ENCODE results near the gene PSMD10. TPM values are rescaled to one million over a fixed set of nuclear protein-coding genes. Genes with fewer than 3 reads are reported as not detected.

Gene PSMD10
- total and polyA plus RNA-seq, 4 donors = 82.4 to 94.5 (median 87.9) TPM

GRCh38 chrX:108126661-108127060, 35.3 kb upstream of the PSMD10 start:
- no peak for DNase-seq (ENCODE audit: low read depth in 4 of 6, low spot score in 6 of 6)
- no peak overlapping the region for H3K4me3 ChIP-seq (ENCODE audit: low read depth, low read length)
- H3K4me1 ChIP-seq (ENCODE audit: control insufficient read depth, insufficient read depth, low read length) = no peaks in the 10 kb centered on the region
- no peak overlapping the region for H3K27ac ChIP-seq (ENCODE audit: low read depth, low read length)
- 17% methylated on average over 1 of the region's 2 CpGs for WGBS (ENCODE audit: insufficient coverage)
- no peaks in the 10 kb centered on the region for H3K9me3 ChIP-seq (ENCODE audit: control insufficient read depth, insufficient read depth, low read length)
- no peaks in the 10 kb centered on the region for H3K36me3 ChIP-seq (ENCODE audit: control insufficient read depth, insufficient read depth, low read length)
- H3K27me3 ChIP-seq (ENCODE audit: control insufficient read depth, insufficient read depth, low read length) = peaks cover 3% of the 10 kb centered on the region

GRCh38 chrX:108123591-108124366, 32.4 kb upstream of the PSMD10 start:
- Histone ChIP-seq H3K36me3 (ENCODE audit: control insufficient read depth, insufficient read depth, low read length) (no peaks in the 10 kb centered on the region), H3K27me3 (ENCODE audit: control insufficient read depth, insufficient read depth, low read length) (peaks cover 8% of the 10 kb centered on the region), H3K27ac (ENCODE audit: low read depth, low read length) (no peak overlapping the region), H3K4me1 (ENCODE audit: control insufficient read depth, insufficient read depth, low read length) (peaks cover 3% of the 10 kb centered on the region), H3K4me3 (ENCODE audit: low read depth, low read length) (no peak overlapping the region), H3K9me3 (ENCODE audit: control insufficient read depth, insufficient read depth, low read length) (no peaks in the 10 kb centered on the region)
- 87% methylated on average over 3 of the region's 3 CpGs for WGBS (ENCODE audit: insufficient coverage)
- DNase-seq (ENCODE audit: low read depth in 4 of 6, low spot score in 6 of 6) = no peak

GRCh38 chrX:108122748-108123147, 31.4 kb upstream of the PSMD10 start:
- Histone ChIP-seq H3K36me3 (ENCODE audit: control insufficient read depth, insufficient read depth, low read length) (no peaks in the 10 kb centered on the region), H3K4me1 (ENCODE audit: control insufficient read depth, insufficient read depth, low read length) (peaks cover 3% of the 10 kb centered on the region), H3K27me3 (ENCODE audit: control insufficient read depth, insufficient read depth, low read length) (peaks cover 8% of the 10 kb centered on the region), H3K27ac (ENCODE audit: low read depth, low read length) (no peak overlapping the region), H3K4me3 (ENCODE audit: low read depth, low read length) (no peak overlapping the region), H3K9me3 (ENCODE audit: control insufficient read depth, insufficient read depth, low read length) (no peaks in the 10 kb centered on the region)
- WGBS (ENCODE audit: insufficient coverage) = 58% methylated on average over 2 of the region's 2 CpGs
- no peak for DNase-seq (ENCODE audit: low read depth in 4 of 6, low spot score in 6 of 6)

GRCh38 chrX:108121291-108121690, 29.9 kb upstream of the PSMD10 start:
- H3K4me1 ChIP-seq (ENCODE audit: control insufficient read depth, insufficient read depth, low read length) = peaks cover 3% of the 10 kb centered on the region
- 45% methylated on average over 3 of the region's 3 CpGs for WGBS (ENCODE audit: insufficient coverage)
- no peaks in the 10 kb centered on the region for H3K9me3 ChIP-seq (ENCODE audit: control insufficient read depth, insufficient read depth, low read length)
- H3K27me3 ChIP-seq (ENCODE audit: control insufficient read depth, insufficient read depth, low read length) = peaks cover 9% of the 10 kb centered on the region
- no peak overlapping the region for H3K27ac ChIP-seq (ENCODE audit: low read depth, low read length)
- no peaks in the 10 kb centered on the region for H3K36me3 ChIP-seq (ENCODE audit: control insufficient read depth, insufficient read depth, low read length)
- H3K4me3 ChIP-seq (ENCODE audit: low read depth, low read length) = no peak overlapping the region
- DNase-seq (ENCODE audit: low read depth in 4 of 6, low spot score in 6 of 6) = no peak

- peak in 1 of 6 donors; percentile 11 for DNase-seq (ENCODE audit: low read depth in 4 of 6, low spot score in 6 of 6)
- Histone ChIP-seq H3K36me3 (ENCODE audit: control insufficient read depth, insufficient read depth, low read length) (no peaks in the 10 kb centered on the region), H3K4me3 (ENCODE audit: low read depth, low read length) (no peak overlapping the region), H3K4me1 (ENCODE audit: control insufficient read depth, insufficient read depth, low read length) (peaks cover 3% of the 10 kb centered on the region), H3K27ac (ENCODE audit: low read depth, low read length) (no peak overlapping the region), H3K9me3 (ENCODE audit: control insufficient read depth, insufficient read depth, low read length) (no peaks in the 10 kb centered on the region), H3K27me3 (ENCODE audit: control insufficient read depth, insufficient read depth, low read length) (peaks cover 7% of the 10 kb centered on the region)
- no CpG with 5 or more reads among the region's 3 CpGs for WGBS (ENCODE audit: insufficient coverage)
These were observed 26.6 kb upstream of the PSMD10 start for GRCh38 chrX:108117988-108118387.

DNA sequence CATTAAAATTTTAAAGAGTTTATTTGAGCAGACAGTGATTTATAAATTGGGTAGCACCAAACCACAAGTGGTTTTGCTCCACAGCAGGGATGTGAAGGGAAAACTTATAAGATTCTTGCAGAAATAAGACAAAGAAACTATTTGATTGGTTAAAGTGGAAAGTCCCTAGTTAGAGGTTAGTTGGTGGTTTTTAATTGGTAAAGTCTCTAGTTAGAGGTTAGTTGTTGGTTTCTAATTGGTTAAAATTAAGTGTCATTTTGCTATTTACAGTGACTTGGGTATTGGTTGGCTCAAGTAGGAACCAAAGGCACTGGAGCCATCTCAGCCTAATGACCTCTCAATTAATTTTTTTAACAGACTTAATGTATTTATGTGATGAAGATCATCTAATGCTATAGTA, 23.2 kb upstream of the PSMD10 start:
- Histone ChIP-seq H3K27me3 (ENCODE audit: control insufficient read depth, insufficient read depth, low read length) (peaks cover 5% of the 10 kb centered on the region), H3K27ac (ENCODE audit: low read depth, low read length) (no peak overlapping the region), H3K9me3 (ENCODE audit: control insufficient read depth, insufficient read depth, low read length) (no peaks in the 10 kb centered on the region), H3K4me3 (ENCODE audit: low read depth, low read length) (no peak overlapping the region), H3K36me3 (ENCODE audit: control insufficient read depth, insufficient read depth, low read length) (no peaks in the 10 kb centered on the region), H3K4me1 (ENCODE audit: control insufficient read depth, insufficient read depth, low read length) (no peaks in the 10 kb centered on the region)
- no peak for DNase-seq (ENCODE audit: low read depth in 4 of 6, low spot score in 6 of 6)

DNA sequence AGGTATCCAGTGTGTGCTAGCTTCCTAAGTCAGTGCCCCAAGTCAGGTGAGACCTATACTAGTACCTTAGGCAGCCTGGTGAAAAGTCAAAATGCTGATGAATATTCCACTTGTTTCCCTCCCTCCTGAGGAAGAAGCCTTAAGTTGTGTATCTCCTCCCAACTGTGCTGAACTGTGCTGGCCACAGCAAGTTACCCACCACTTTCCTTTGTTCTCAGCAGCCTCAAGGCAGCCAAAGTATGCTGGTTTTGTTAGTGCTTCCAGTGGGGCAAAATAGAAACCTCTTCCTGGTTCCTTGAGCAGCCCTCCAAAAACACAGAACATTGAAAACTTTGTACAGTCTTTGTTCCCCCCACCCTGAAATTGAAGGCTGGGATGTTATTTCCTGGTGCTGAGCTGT, 14.1 kb upstream of the PSMD10 start:
- Histone ChIP-seq H3K27ac (ENCODE audit: low read depth, low read length) (no peak overlapping the region), H3K27me3 (ENCODE audit: control insufficient read depth, insufficient read depth, low read length) (no peaks in the 10 kb centered on the region), H3K9me3 (ENCODE audit: control insufficient read depth, insufficient read depth, low read length) (no peaks in the 10 kb centered on the region), H3K36me3 (ENCODE audit: control insufficient read depth, insufficient read depth, low read length) (no peaks in the 10 kb centered on the region), H3K4me1 (ENCODE audit: control insufficient read depth, insufficient read depth, low read length) (no peaks in the 10 kb centered on the region), H3K4me3 (ENCODE audit: low read depth, low read length) (no peak overlapping the region)
- DNase-seq (ENCODE audit: low read depth in 4 of 6, low spot score in 6 of 6) = no peak

- DNase-seq (ENCODE audit: low read depth in 4 of 6, low spot score in 6 of 6) = no peak
- Histone ChIP-seq H3K9me3 (ENCODE audit: control insufficient read depth, insufficient read depth, low read length) (no peaks in the 10 kb centered on the region), H3K4me1 (ENCODE audit: control insufficient read depth, insufficient read depth, low read length) (no peaks in the 10 kb centered on the region), H3K4me3 (ENCODE audit: low read depth, low read length) (no peak overlapping the region), H3K36me3 (ENCODE audit: control insufficient read depth, insufficient read depth, low read length) (no peaks in the 10 kb centered on the region), H3K27ac (ENCODE audit: low read depth, low read length) (no peak overlapping the region), H3K27me3 (ENCODE audit: control insufficient read depth, insufficient read depth, low read length) (no peaks in the 10 kb centered on the region)
- WGBS (ENCODE audit: insufficient coverage) = no CpG with 5 or more reads among the region's 2 CpGs
These were observed 6.0 kb upstream of the PSMD10 start for GRCh38 chrX:108097380-108097779.

DNA sequence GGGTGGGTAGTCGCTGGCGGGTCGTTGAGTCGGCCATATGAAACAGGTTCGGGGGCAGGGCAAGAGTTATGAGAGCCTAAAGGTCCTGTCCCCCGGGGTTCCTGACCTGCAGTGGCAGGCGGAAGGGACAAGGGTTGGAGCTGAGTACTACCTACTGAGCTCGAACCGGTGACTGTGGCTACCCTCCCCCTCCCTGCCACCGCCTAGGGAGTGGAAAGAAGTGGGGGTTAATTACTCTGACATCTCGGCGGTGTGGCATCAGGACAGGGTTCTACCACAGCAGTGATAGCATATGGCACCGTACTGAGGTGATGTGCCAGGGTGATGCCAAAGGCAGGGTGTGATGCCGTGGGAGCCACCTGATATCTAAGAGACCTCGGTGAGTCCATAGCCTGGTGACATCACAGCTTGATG, 543 bp upstream of the PSMD10 start:
- Histone ChIP-seq H3K27ac (ENCODE audit: low read depth, low read length) (peak overlapping the region; percentile 54), H3K9me3 (ENCODE audit: control insufficient read depth, insufficient read depth, low read length) (no peaks in the 10 kb centered on the region), H3K27me3 (ENCODE audit: control insufficient read depth, insufficient read depth, low read length) (peaks cover 2% of the 10 kb centered on the region), H3K4me3 (ENCODE audit: low read depth, low read length) (peak overlapping the region; percentile 66), H3K4me1 (ENCODE audit: control insufficient read depth, insufficient read depth, low read length) (peaks cover 4% of the 10 kb centered on the region), H3K36me3 (ENCODE audit: control insufficient read depth, insufficient read depth, low read length) (peaks cover 2% of the 10 kb centered on the region)
- no peak for DNase-seq (ENCODE audit: low read depth in 4 of 6, low spot score in 6 of 6)
- WGBS (ENCODE audit: insufficient coverage) = 20% methylated on average over 10 of the region's 15 CpGs

- no peaks in the 10 kb centered on the region for H3K9me3 ChIP-seq (ENCODE audit: control insufficient read depth, insufficient read depth, low read length)
- H3K27me3 ChIP-seq (ENCODE audit: control insufficient read depth, insufficient read depth, low read length) = peaks cover 2% of the 10 kb centered on the region
- peak overlapping the region; percentile 90 for H3K27ac ChIP-seq (ENCODE audit: low read depth, low read length)
- peaks cover 4% of the 10 kb centered on the region for H3K4me1 ChIP-seq (ENCODE audit: control insufficient read depth, insufficient read depth, low read length)
- peaks cover 4% of the 10 kb centered on the region for H3K36me3 ChIP-seq (ENCODE audit: control insufficient read depth, insufficient read depth, low read length)
- peak overlapping the region; percentile 66 for H3K4me3 ChIP-seq (ENCODE audit: low read depth, low read length)
- WGBS (ENCODE audit: insufficient coverage) = 41% methylated on average over 14 of the region's 20 CpGs
- DNase-seq (ENCODE audit: low read depth in 4 of 6, low spot score in 6 of 6) = no peak
These were observed 665 bp downstream of the PSMD10 start for GRCh38 chrX:108090491-108091263.
